ENCODE measurements around the gene EEF1AKMT1. TPM values are rescaled to one million over a fixed set of nuclear protein-coding genes. Genes with fewer than 3 reads are reported as not detected.

The EEF1AKMT1 gene
- total and polyA plus RNA-seq, 2 experiments from 2014 or later: 3.2 to 7.6 TPM

- H3K27me3 Mint-ChIP-seq (ENCODE audit: insufficient read depth, low read depth, poor library complexity): peaks cover 11% of the 10 kb centered on the region
- no peak overlapping the region for H3K4me3 ChIP-seq
- ATAC-seq (no peak), DNase-seq (ENCODE audit: low spot score) (peak; percentile 66)
- H3K27ac ChIP-seq (ENCODE audit: low read depth): no peak overlapping the region
- no peak overlapping the region for H3K4me3 Mint-ChIP-seq
- H3K36me3 Mint-ChIP-seq (ENCODE audit: low read depth): peaks cover 4% of the 10 kb centered on the region; the same call in 2 of the 3 replicates
- peaks cover 7% of the 10 kb centered on the region; the same call in 2 of the 3 replicates for H3K4me1 Mint-ChIP-seq
- TF ChIP-seq ETS1 (IDR thresholded peaks at IDR 0.05) (no peak), CTCF (conservative IDR thresholded peaks at IDR 0.05; ENCODE audit: low read depth in 2 of 2) (peak; percentile 40 to 51; a peak in 3 of 4 replicates)
- H3F3A ChIP-seq (replicated peaks; ENCODE audit: low read depth): no peaks in the 10 kb centered on the region
- no peaks in the 10 kb centered on the region for H3K79me2 ChIP-seq (replicated peaks; ENCODE audit: insufficient read depth)
- H2AFZ ChIP-seq: no peak overlapping the region
- 0 out of 2 replicates have a peak, but pooled peaks cover 5% of the 10 kb centered on the region for H3K36me3 ChIP-seq (ENCODE audit: insufficient read depth)
- H3K27me3 ChIP-seq (ENCODE audit: insufficient read depth): no peaks in the 10 kb centered on the region
- H3K9me3 Mint-ChIP-seq: no peaks in the 10 kb centered on the region
- H3K9me2 ChIP-seq (ENCODE audit: insufficient read depth): no peaks in the 10 kb centered on the region
- no peaks in the 10 kb centered on the region for H4K20me1 ChIP-seq (replicated peaks; ENCODE audit: insufficient read depth)
- H3K27ac Mint-ChIP-seq: no peak overlapping the region
- H3K4me2 ChIP-seq: no peak overlapping the region
- no peaks in the 10 kb centered on the region; the same call in 1 of the 2 replicates for H3K4me1 ChIP-seq (ENCODE audit: insufficient read depth)
Measured at GRCh38 chr13:20776751-20777150, 3.0 kb upstream of the EEF1AKMT1 start.

GRCh38 chr13:20775961-20776360 lies 2.2 kb upstream of the EEF1AKMT1 start:
- Histone ChIP-seq H3K27me3 (ENCODE audit: insufficient read depth) (no peaks in the 10 kb centered on the region), H3K4me2 (no peak overlapping the region), H2AFZ (no peak overlapping the region), H4K20me1 (replicated peaks; ENCODE audit: insufficient read depth) (no peaks in the 10 kb centered on the region), H3K9me2 (ENCODE audit: insufficient read depth) (no peaks in the 10 kb centered on the region), H3K79me2 (replicated peaks; ENCODE audit: insufficient read depth) (no peaks in the 10 kb centered on the region), H3K36me3 (ENCODE audit: insufficient read depth) (no peaks in the 10 kb centered on the region), H3F3A (replicated peaks; ENCODE audit: low read depth) (no peaks in the 10 kb centered on the region), H3K4me1 (ENCODE audit: insufficient read depth) (no peaks in the 10 kb centered on the region; the same call in 1 of the 2 replicates), H3K4me3 (no peak overlapping the region), H3K27ac (ENCODE audit: low read depth) (0 out of 2 replicates have a peak overlapping the region, but pooled peaks have one; percentile 30)
- Mint-ChIP-seq H3K27me3 (ENCODE audit: insufficient read depth, low read depth, poor library complexity) (peaks cover 11% of the 10 kb centered on the region), H3K9me3 (no peaks in the 10 kb centered on the region), H3K4me3 (no peak overlapping the region), H3K36me3 (ENCODE audit: low read depth) (peaks cover 8% of the 10 kb centered on the region), H3K27ac (no peak overlapping the region), H3K4me1 (peaks cover 7% of the 10 kb centered on the region; the same call in 2 of the 3 replicates)
- DNase-seq (ENCODE audit: low spot score) (peak; percentile 56), ATAC-seq (no peak)
- TF ChIP-seq POLR2AphosphoS5 (IDR thresholded peaks at IDR 0.05; ENCODE audit: low read depth) (no peak), CREB1 (CRISPR knock-in tag; IDR thresholded peaks at IDR 0.05; ENCODE audit: low read depth) (no peak), STAT1 (IDR thresholded peaks at IDR 0.05; ENCODE audit: unreplicated experiment) (no peak), CTCF (conservative IDR thresholded peaks at IDR 0.05; ENCODE audit: low read depth in 2 of 2) (no peak), EZH2 (IDR thresholded peaks at IDR 0.05; ENCODE audit: low read depth, unreplicated experiment) (no peak), REST (IDR thresholded peaks at IDR 0.05; ENCODE audit: unreplicated experiment) (no peak), JUNB (IDR thresholded peaks at IDR 0.05; ENCODE audit: unreplicated experiment) (no peak), NANOG (IDR thresholded peaks at IDR 0.05; ENCODE audit: borderline replicate concordance) (no peak), ZNF114 (CRISPR knock-in tag; IDR thresholded peaks at IDR 0.05) (no peak), EZH2phosphoT487 (IDR thresholded peaks at IDR 0.05; ENCODE audit: unreplicated experiment) (no peak), ETS1 (IDR thresholded peaks at IDR 0.05) (no peak)

Measured in GM23338 (cell line).